Endodermal cell (in vitro differentiated cells): ENCODE data around the gene RBMS3. TPM values are rescaled to one million over a fixed set of nuclear protein-coding genes. Genes with fewer than 3 reads are reported as not detected.

Source experiments
- DNase-seq: peaks from one replicate; pipeline ENCODE4 v3.0.0-alpha.2; 2017
- H3K27ac ChIP-seq: 2 replicates; pipeline ENCODE4 v1.5.1; 2013; ENCODE audit warnings: mild to moderate bottlenecking, low read depth, low read length, moderate library complexity
- H3K27me3 ChIP-seq: 2 replicates; pipeline ENCODE4 v1.6.1; 2013; ENCODE audit warnings: mild to moderate bottlenecking, low read length, moderate library complexity; ENCODE audit not compliant: insufficient read depth, control insufficient read depth, poor library complexity, severe bottlenecking
- H3K36me3 ChIP-seq: 2 replicates; pipeline ENCODE4 v1.7.0; 2013; ENCODE audit warnings: mild to moderate bottlenecking, low read length, moderate library complexity; ENCODE audit not compliant: control insufficient read depth, insufficient read depth
- H3K4me1 ChIP-seq: one replicate; pipeline ENCODE4 v1.7.0; 2013; ENCODE audit warnings: low read length; ENCODE audit not compliant: control insufficient read depth, insufficient read depth
- H3K4me3 ChIP-seq: 2 replicates; pipeline ENCODE4 v1.5.1; 2013; ENCODE audit warnings: mild to moderate bottlenecking, low read length, moderate library complexity
- H3K9ac ChIP-seq: 2 replicates; pipeline ENCODE4 v1.6.1; 2013; ENCODE audit warnings: mild to moderate bottlenecking, low read length, moderate library complexity; ENCODE audit not compliant: poor library complexity, severe bottlenecking; ENCODE audit errors: extremely low read depth
- H3K9me3 ChIP-seq: 2 replicates; pipeline ENCODE4 v1.6.1; 2013; ENCODE audit warnings: mild to moderate bottlenecking, low read length, moderate library complexity; ENCODE audit not compliant: control insufficient read depth
- H3K27ac Mint-ChIP-seq: 2 replicates; pipeline ENCODE4 v1.8.0; 2020; ENCODE audit warnings: mixed read lengths
- H3K27me3 Mint-ChIP-seq: 2 replicates; pipeline ENCODE4 v1.8.0; 2021; ENCODE audit warnings: mild to moderate bottlenecking, mixed read lengths; ENCODE audit not compliant: insufficient read depth
- H3K36me3 Mint-ChIP-seq: 2 replicates; pipeline ENCODE4 v1.8.0; 2020; ENCODE audit warnings: low read depth, mixed read lengths
- H3K4me1 Mint-ChIP-seq: 2 replicates; pipeline ENCODE4 v1.8.0; 2020; ENCODE audit warnings: mixed read lengths
- H3K4me3 Mint-ChIP-seq: 2 replicates; pipeline ENCODE4 v1.8.0; 2020; ENCODE audit warnings: mild to moderate bottlenecking, moderate library complexity, mixed read lengths
- H3K9me3 Mint-ChIP-seq: 2 replicates; pipeline ENCODE4 v1.8.0; 2020; ENCODE audit warnings: mild to moderate bottlenecking, mixed read lengths
- CTCF ChIP-seq: fragments of 200-600 bp; sonication (generic); conservative IDR thresholded peaks from 2 replicates; pipeline ENCODE4 v1.5.0; 2021; ENCODE audit warnings: antibody characterized with exemption, mild to moderate bottlenecking
- WGBS, 2 experiments: methylation state at CpG; one replicate each; pipeline versions ENCODE4 v1.1.5 to v1.1.7; 2013; ENCODE audit warnings: missing lambda C conversion rate in 2 of 2, mixed read lengths in 1 of 2; ENCODE audit not compliant: insufficient coverage in 1 of 2, insufficient read length in 1 of 2; 5-methylcytosine and 5-hydroxymethylcytosine counted together
- total RNA-seq, 2 donors: library from RNA; stranded (reverse); fragmentation: NEBNext Ultra II Directional in 1 of 2; extraction: Animal tissue kit (Norgen Biotek cat#: 25700) in 1 of 2; gene quantifications; 2 replicates in 1 of 2; 3 replicates in 1 of 2; pipeline ENCODE4 v1.2.1, GENCODE V29; 2021

Gene RBMS3
- total RNA-seq, 2 donors from 2014 or later = 2.0 to 7.3 TPM

GRCh38 chr3:29914861-29915524, 634.1 kb downstream of the RBMS3 start:
- Histone ChIP-seq H3K9me3 (no peaks in the 10 kb centered on the region), H3K36me3 (no peaks in the 10 kb centered on the region), H3K27me3 (no peaks in the 10 kb centered on the region), H3K4me3 (no peak overlapping the region), H3K27ac (no peak overlapping the region), H3K9ac (no peak overlapping the region), H3K4me1 (no peaks in the 10 kb centered on the region)
- H3K4me1 Mint-ChIP-seq = peaks cover 11% of the 10 kb centered on the region
- TF ChIP-seq CTCF = no peak
- H3K9me3 Mint-ChIP-seq = no peaks in the 10 kb centered on the region
- no peak for DNase-seq
- no peak overlapping the region for H3K27ac Mint-ChIP-seq
- no peaks in the 10 kb centered on the region for H3K27me3 Mint-ChIP-seq
- H3K4me3 Mint-ChIP-seq = no peak overlapping the region
- H3K36me3 Mint-ChIP-seq = no peaks in the 10 kb centered on the region
- 75 to 76% methylated on average over 2 of the region's 3 CpGs for WGBS, 2 experiments

GRCh38 chr3:29919571-29919970, 638.7 kb downstream of the RBMS3 start:
- H3K27ac Mint-ChIP-seq = no peak overlapping the region
- no peaks in the 10 kb centered on the region for H3K9me3 ChIP-seq

GRCh38 chr3:29922992-29923746, 642.3 kb downstream of the RBMS3 start:
- no peak overlapping the region for H3K9ac ChIP-seq
- Mint-ChIP-seq H3K4me1 (peaks cover 4% of the 10 kb centered on the region), H3K36me3 (no peaks in the 10 kb centered on the region), H3K27me3 (no peaks in the 10 kb centered on the region), H3K9me3 (no peaks in the 10 kb centered on the region), H3K4me3 (no peak overlapping the region), H3K27ac (no peak overlapping the region)
- no peak for DNase-seq
- no peaks in the 10 kb centered on the region for H3K27me3 ChIP-seq
- no peak overlapping the region for H3K27ac ChIP-seq
- H3K36me3 ChIP-seq = no peaks in the 10 kb centered on the region
- WGBS, 2 experiments = 88 to 93% methylated on average over 2 to 4 of the region's 5 CpGs
- no peaks in the 10 kb centered on the region for H3K4me1 ChIP-seq
- no peak overlapping the region for H3K4me3 ChIP-seq
- no peaks in the 10 kb centered on the region for H3K9me3 ChIP-seq
- TF ChIP-seq CTCF = no peak

More at GRCh38 chr3:29919571-29919970, 638.7 kb downstream of the RBMS3 start:
- Histone ChIP-seq H3K9ac (no peak overlapping the region), H3K4me3 (no peak overlapping the region), H3K27me3 (no peaks in the 10 kb centered on the region), H3K36me3 (no peaks in the 10 kb centered on the region), H3K27ac (no peak overlapping the region), H3K4me1 (no peaks in the 10 kb centered on the region)
- Mint-ChIP-seq H3K4me3 (no peak overlapping the region), H3K4me1 (peaks cover 11% of the 10 kb centered on the region), H3K27me3 (no peaks in the 10 kb centered on the region), H3K9me3 (no peaks in the 10 kb centered on the region), H3K36me3 (no peaks in the 10 kb centered on the region)
- DNase-seq = no peak
- TF ChIP-seq CTCF = no peak
- WGBS, 2 experiments = 57 to 76% methylated on average over 1 of the region's 1 CpG
